NCI-H345 treated with DMSO at 0.1 percent for 48 hours (cell line): ENCODE data around the gene RPL10.

Experiments
- DNase-seq: peaks from one replicate; lab custom pipeline; 2025; ENCODE audit not compliant: unreplicated experiment; lab: John Stamatoyannopoulos, UW

RPL10 gene

GRCh38 chrX:154360155-154360713, 37.9 kb upstream of the RPL10 start:
- no peak for DNase-seq

GRCh38 chrX:154362085-154362742, 36.0 kb upstream of the RPL10 start:
- DNase-seq: no peak

GRCh38 chrX:154363706-154364439, 34.3 kb upstream of the RPL10 start:
- no peak for DNase-seq

DNA sequence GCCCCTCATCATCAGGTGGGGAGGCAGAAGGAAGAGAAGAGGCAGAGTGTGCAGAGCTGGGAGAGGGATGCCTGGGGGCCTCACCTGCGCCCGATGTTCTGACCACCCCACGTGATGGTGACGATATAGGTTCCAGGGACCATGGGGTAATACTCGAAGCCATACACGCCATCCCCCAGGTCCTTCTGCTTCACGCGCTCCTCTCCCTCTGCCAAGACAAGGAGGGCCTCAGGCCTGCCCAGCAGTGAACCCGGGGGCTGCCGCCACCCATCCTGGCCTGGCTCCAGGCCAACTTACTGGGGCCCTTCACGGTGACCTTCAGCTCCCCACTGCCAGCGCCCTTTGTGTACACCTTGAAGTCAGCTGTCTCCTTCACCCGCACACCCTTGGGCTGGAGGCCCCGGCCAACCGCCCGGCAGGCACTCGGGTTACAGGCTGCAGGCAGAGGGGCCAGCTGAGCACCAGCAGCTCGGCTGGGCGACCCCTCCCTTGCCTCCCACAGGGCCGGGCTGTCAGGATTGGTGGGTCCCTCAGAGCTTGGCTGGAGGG, 33.1 kb upstream of the RPL10 start:
- no peak for DNase-seq

DNA sequence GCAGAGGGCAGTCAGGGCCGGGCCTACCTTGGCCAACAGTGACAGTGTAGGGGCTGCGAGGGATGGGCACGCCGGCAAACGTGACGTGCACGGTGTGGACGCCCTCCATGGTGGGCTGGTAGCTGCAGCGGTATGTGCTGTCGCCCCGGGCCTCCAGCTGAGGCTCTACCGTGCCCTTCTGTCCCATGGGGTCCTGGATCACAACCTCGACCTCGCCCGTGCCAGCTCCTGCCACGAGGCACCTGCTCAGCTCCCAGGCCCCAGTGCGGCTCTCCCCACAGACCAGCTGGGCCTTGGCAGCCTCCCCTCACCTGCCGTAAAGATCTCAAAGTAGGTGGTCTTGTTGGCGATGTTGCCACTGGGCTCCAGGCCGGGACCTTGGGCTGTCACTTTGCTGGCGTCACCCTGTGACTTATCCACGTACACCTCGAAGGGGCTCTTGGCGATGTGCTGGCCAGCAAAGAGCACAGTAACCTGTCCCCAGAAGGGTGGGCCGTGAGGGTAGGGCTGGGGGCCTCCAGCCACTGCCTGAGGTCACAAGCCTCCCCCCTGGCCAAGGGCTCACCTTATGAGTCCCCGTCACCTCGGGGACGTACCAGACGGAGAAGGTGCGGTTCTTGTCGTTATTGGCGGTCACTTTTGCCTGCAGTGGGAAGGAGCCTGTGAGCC, 32.0 kb upstream of the RPL10 start:
- no peak for DNase-seq

DNA sequence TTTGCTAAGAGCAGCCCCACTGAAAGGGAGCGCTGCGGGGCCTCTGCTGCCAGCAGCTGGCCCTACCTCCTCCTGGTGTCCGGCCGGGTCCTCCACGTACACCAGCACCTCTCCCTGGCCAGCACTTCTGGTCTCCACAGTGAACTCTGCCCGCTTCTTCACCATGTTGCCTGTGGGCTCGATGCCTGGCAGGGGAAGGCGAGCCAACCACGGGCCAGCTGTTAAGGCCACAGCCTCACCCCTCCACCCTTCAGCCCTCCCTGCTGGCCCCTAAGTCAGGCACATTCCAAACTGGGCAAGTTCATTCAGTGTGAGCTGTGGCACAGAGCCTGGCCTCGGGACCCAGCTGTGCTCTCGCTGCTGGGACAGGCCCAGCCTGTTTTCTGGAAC, 31.5 kb upstream of the RPL10 start:
- no peak for DNase-seq

DNA sequence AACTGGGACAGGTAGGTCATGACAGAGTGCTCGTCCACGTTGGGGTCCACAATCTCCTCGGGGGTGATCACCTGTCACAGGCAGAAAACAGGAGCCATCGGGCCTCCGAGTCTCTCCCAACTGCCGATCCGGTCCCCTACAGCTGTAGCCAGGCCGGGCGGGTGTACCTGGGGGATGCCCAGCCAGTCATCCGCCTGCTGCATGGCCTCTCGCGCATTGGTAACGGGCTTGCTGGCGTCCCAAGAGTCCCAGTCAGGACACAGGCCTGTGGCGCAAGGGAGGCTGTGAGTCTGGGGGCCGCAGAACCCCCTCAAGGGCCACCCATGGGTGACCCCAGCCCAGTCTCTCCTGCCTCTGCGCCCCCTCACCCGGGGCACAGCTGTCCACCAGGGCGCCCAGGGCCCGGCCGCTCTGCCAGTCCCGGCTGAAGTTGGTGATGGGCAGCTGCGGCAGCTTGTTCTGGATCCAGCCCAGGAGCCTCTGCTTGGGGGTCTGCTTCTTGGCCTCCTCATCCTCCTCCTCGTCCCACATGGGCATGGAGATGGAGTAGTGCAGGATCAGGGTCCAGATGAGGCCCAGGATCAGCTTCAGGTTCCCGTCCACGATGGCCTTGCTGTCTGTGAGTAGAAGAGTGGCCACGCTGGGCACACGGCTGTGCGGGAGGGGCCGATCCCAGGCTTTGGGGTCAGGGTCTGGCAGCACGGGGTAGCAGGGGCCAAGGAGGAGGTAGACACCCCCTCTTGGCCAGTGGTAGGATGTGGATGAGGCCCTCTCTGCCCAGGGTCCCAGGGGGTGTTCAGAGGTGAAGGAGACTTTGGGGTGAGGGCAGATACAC, 30.5 kb upstream of the RPL10 start:
- DNase-seq: no peak

- DNase-seq: peak; percentile 29
These were observed 29.3 kb upstream of the RPL10 start for GRCh38 chrX:154368630-154369448.

DNA sequence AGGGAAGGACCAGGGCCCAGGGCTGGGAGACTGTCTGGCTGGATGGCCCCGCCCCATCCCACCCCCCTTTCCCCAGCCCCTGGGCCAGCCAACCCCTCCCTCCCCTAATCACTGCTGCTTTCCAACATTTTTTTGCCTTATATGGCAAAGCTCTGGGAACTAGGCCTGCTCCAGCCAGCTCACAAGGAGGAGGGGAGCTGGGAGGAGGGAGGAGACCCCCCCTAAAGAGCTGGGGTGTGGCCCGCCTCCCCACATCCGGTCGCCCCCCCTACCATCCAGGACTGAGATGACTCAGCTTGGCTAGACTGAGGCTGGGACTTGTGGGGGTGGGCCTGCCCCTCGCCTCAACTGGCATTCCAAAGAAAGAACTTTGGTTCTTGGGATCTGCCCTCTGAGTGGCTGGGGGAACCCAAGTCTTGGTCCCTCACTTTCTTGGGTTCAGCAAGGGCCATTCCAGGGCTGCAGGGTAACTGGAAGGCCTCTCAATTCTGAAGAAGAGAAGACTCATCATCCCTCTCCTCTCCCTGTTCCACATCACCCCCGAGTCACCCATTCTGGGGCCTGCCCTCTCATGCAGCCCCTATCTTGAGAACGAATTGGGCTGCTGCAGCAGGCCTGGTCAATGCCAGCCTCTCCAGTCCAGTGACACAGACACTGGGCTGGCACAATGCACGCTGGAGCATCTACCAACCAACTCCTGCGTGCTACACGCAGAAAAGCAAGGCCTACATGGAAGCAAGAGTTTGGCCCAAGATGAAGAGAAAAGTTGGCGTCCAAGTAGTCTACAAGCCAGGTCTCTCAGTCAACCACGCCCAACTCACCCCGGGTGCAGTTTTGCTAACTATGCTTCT, 28.5 kb upstream of the RPL10 start:
- no peak for DNase-seq

DNA sequence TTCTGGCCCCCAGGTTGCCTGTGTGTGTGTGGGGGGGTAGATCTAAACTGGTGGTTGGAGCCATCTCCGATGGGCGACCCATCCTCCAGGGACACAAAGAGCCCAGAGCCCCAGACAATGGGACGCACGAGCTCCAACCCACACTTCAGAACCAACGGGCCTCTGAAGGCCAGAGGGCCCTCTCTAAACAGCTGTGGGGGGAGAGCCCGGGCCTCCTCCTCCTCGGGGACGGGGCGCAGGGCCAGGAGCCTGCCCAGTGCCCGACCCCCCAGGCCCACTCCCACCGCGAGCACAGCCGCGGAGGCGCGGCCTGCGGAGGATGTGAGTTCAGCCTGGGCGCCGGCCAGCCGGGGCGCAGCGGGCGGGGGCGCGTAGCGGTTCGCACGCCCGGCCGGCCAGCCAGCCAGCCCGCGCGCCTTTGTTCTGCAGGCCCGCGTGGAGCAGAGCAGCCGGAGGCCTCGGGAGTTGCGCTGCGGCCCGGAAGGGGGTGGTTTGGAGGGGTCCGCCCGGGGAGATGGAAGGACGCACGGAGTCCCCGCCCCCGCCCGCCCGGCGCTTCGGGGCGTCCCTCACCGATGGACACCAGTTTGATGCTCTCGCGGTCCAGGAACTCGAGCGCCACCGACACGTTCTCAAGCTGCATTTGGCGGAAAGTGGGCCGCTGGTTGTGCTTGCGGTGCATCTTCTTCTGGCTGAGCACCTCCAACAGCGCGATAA, 27.7 kb upstream of the RPL10 start:
- DNase-seq: no peak

GRCh38 chrX:154371017-154371788, 27.0 kb upstream of the RPL10 start:
- DNase-seq: peak; percentile 83

- DNase-seq: no peak
These were observed 26.3 kb upstream of the RPL10 start for GRCh38 chrX:154371789-154372300.

GRCh38 chrX:154372612-154373022, 25.6 kb upstream of the RPL10 start:
- no peak for DNase-seq

DNA sequence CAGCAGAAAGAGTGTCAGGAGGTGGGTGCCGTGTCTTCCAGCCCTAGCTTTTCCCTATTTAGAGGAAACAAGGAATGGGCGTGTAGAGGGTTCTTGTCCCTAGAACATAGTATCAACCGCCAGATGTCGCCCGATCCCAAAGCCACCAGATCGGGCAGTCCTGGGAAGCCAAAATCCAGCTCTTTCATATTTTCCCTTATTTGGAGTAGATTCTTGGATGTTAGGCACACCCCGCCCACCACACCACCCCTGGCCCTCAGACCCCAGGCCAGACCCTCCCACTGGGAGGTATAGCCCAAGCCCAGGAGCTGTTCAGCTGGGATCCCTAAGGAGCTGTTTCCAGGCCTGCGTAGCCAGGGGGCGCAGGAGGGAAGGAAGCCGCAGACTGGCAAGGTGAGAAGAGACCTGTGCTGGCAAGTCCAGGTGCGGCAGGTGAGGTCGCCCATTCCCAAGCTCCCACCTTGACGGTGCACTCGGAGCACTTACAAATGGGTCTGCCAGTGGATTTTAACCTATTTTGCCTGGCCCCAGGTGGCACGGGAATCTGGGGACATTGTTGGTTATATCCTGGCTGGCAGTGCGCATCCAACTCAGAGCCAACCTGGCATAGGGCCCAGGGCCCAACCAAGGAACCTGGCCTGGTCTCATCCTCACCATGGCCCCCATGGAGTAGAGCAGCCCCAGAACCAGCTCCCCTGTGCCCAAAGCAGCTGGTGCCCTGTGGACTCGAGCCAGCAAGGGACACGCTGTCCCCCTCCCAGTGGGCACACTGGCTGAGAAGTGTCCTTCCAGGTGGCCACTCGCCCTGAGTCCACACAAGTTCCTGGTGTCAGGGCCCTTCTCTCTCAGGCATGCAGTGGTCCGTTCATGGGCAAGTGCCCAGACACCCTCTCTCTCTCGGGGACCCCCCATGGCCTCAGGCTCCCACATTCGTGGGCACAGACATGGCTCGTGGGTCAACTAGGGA, 24.6 kb upstream of the RPL10 start:
- DNase-seq: peak; percentile 54

- no peak for DNase-seq
These were observed 23.6 kb upstream of the RPL10 start, which contains the start of gene FLNA for GRCh38 chrX:154374313-154375155. TSS of gene FLNA (minus strand) at chrX:154374634. CDS start at chrX:154371245, 3,389 bp downstream.
